ENCODE measurements around the gene ZNF598. TPM values are rescaled to one million over a fixed set of nuclear protein-coding genes. Genes with fewer than 3 reads are reported as not detected.
"Not testable (repeated sequence)": the region's sequence is repeated elsewhere in the genome, so short reads cannot be mapped to it uniquely, and the experiment has no call there.

Gene ZNF598
- total RNA-seq, 1 donor from 2014 or later, result 19.1 TPM

GRCh38 chr16:1957434-1958142 lies 52.0 kb downstream of the ZNF598 start:
- DNase-seq, result not testable (repeated sequence)

DNA sequence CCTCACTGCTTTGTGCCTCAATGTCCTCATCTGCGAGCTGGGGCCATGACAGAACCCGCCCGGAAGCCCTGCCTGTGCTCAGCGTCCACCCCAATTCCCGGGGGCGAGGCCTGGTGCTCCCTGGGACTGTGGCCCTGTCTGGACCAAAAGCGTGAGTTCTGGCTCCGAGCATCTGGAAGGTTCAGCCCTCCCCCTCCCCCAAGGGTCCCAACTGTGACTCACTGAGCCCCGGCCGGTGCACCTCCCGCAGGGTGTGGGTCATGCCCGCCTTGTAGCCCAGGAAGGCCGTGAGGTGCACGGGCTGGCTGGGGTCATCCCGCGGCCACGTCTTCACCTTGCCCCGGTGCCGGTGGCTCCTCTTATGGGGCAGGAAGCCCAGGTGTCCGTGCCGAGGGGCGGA lies 55.9 kb downstream of the ZNF598 start:
- DNase-seq, result no peak

- DNase-seq, result no peak
Measured at GRCh38 chr16:1950559-1950958, 59.1 kb downstream of the ZNF598 start.

DNA sequence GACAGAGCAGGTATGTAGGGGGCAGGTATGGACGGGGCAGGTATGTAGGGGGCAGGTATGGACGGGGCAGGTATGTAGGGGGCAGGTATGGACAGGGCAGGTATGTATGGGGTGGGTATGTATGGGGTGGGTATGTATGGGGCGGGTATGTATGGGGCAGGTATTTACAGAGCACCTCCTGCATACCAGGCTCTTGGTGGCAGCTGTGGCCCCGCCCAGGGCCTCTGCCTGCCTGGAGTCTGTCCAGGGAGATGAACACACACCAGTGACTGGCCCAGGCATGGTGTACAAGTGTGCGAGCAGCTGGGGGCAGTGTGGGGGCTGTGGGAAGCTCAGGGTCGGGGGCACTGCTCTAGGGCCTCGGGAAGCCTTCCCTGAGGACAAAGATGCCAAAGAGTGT lies 59.6 kb downstream of the ZNF598 start:
- DNase-seq, result no peak

GRCh38 chr16:1949507-1949906 lies 60.1 kb downstream of the ZNF598 start:
- DNase-seq, result no peak

Other genes starting within 250 kb of the ZNF598 start
- gene NME3, start 238.3 kb downstream of the ZNF598 start, total RNA-seq, result 46.6 and 87.3 TPM in 2 replicates
- gene EME2, start 237.0 kb downstream of the ZNF598 start, total RNA-seq, result 9.7 and 16.5 TPM in 2 replicates
- 77.1 and 84.7 TPM in 2 replicates for gene MRPS34, start 236.7 kb downstream of the ZNF598 start, total RNA-seq
- gene SPSB3, start 227.2 kb downstream of the ZNF598 start, total RNA-seq, result 57.6 and 82.2 TPM in 2 replicates
- gene NUBP2, start 226.9 kb downstream of the ZNF598 start, total RNA-seq, result 91.8 and 110 TPM in 2 replicates
- gene IGFALS, start 216.1 kb downstream of the ZNF598 start, total RNA-seq, result not detected in 2 replicates
- 76.5 and 89.2 TPM in 2 replicates for gene HAGH, start 183.0 kb downstream of the ZNF598 start, total RNA-seq
- 79.7 and 82.4 TPM in 2 replicates for gene FAHD1, start 182.6 kb downstream of the ZNF598 start, total RNA-seq
- not detected in 2 replicates for gene MEIOB, start 137.7 kb downstream of the ZNF598 start, total RNA-seq
- not detected in 2 replicates for gene HS3ST6, start 91.4 kb downstream of the ZNF598 start, total RNA-seq
- gene MSRB1, start 66.6 kb downstream of the ZNF598 start, total RNA-seq, result 6.6 and 8.1 TPM in 2 replicates
- not detected in 2 replicates for gene RPL3L, start 55.1 kb downstream of the ZNF598 start, total RNA-seq
- 107 and 149 TPM in 2 replicates for gene NDUFB10, start 50.3 kb downstream of the ZNF598 start, total RNA-seq
- gene RPS2, start 45.0 kb downstream of the ZNF598 start, total RNA-seq, result 1,669 and 1,784 TPM in 2 replicates
- not detected in 2 replicates for gene RNF151, start 43.0 kb downstream of the ZNF598 start, total RNA-seq
- 46.1 and 71.8 TPM in 2 replicates for gene TBL3, start 37.8 kb downstream of the ZNF598 start, total RNA-seq
- gene NOXO1, start 28.4 kb downstream of the ZNF598 start, total RNA-seq, result 0.34 TPM in 1 of 2 replicates, not detected in the other
- 9.0 and 13.4 TPM in 2 replicates for gene GFER, start 25.6 kb downstream of the ZNF598 start, total RNA-seq
- gene SYNGR3, start 19.9 kb downstream of the ZNF598 start, total RNA-seq, result 1.6 and 2.4 TPM in 2 replicates
- 0.17 and 1.2 TPM in 2 replicates for gene NPW, start 10.0 kb upstream of the ZNF598 start, total RNA-seq
- gene NHERF2, start 17.1 kb upstream of the ZNF598 start, total RNA-seq, result 33.5 and 79.6 TPM in 2 replicates
- gene NTHL1, start 38.0 kb upstream of the ZNF598 start, total RNA-seq, result 27.7 and 32.3 TPM in 2 replicates
- 40.8 and 59.3 TPM in 2 replicates for gene TSC2, start 38.2 kb upstream of the ZNF598 start, total RNA-seq
- 55.6 and 77.1 TPM in 2 replicates for gene PKD1, start 126.1 kb upstream of the ZNF598 start, total RNA-seq
- gene RAB26, start 138.8 kb upstream of the ZNF598 start, total RNA-seq, result 0.34 and 0.84 TPM in 2 replicates
- gene TRAF7, start 146.0 kb upstream of the ZNF598 start, total RNA-seq, result 110 and 171 TPM in 2 replicates
- gene CASKIN1, start 186.8 kb upstream of the ZNF598 start, total RNA-seq, result 0.05 and 0.17 TPM in 2 replicates
- 16.0 and 25.6 TPM in 2 replicates for gene MLST8, start 195.6 kb upstream of the ZNF598 start, total RNA-seq
- gene BRICD5, start 201.0 kb upstream of the ZNF598 start, total RNA-seq, result 1.3 and 4.4 TPM in 2 replicates
- gene PGP, start 205.0 kb upstream of the ZNF598 start, total RNA-seq, result 18.4 and 20.2 TPM in 2 replicates
- 34.4 and 37.1 TPM in 2 replicates for gene E4F1, start 213.8 kb upstream of the ZNF598 start, total RNA-seq
- 0.51 and 0.56 TPM in 2 replicates for gene DNASE1L2, start 226.6 kb upstream of the ZNF598 start, total RNA-seq
- gene ECI1, start 241.8 kb upstream of the ZNF598 start, total RNA-seq, result 32.3 and 37.8 TPM in 2 replicates

Data from dermis blood vessel endothelial cell (primary cell).